Effector memory CD8-positive, alpha-beta T cell (primary cell): ENCODE results near the gene DIP2B.

Experiments
- ATAC-seq: fragments of 150-1000 bp; cut with Tn5 transposase; replicated peaks from 2 replicates; pipeline ENCODE4 v1.10.0; 2021; ENCODE audit warnings: mild to moderate bottlenecking, moderate library complexity
- DNase-seq, 3 experiments: peaks; one replicate each; pipeline ENCODE4 v3.0.0; 2021
- H3K27ac Mint-ChIP-seq, 2 donors: one replicate each; pipeline ENCODE4 v1.8.0; 2022; ENCODE audit warnings: mild to moderate bottlenecking in 2 of 2, mixed read lengths in 2 of 2, moderate library complexity in 2 of 2
- H3K27me3 Mint-ChIP-seq, 2 donors: one replicate each; pipeline ENCODE4 v1.8.0; 2022; ENCODE audit warnings: mixed read lengths in 2 of 2
- H3K36me3 Mint-ChIP-seq: one replicate; pipeline ENCODE4 v1.8.0; 2022; ENCODE audit warnings: mild to moderate bottlenecking, moderate library complexity, mixed read lengths; ENCODE audit not compliant: insufficient read depth
- H3K4me1 Mint-ChIP-seq, 2 donors: one replicate each; pipeline ENCODE4 v1.8.0; 2022; ENCODE audit warnings: low read depth in 2 of 2, mixed read lengths in 2 of 2
- H3K4me3 Mint-ChIP-seq, 2 donors: one replicate each; pipeline ENCODE4 v1.8.0; 2022; ENCODE audit warnings: mild to moderate bottlenecking in 2 of 2, mixed read lengths in 2 of 2, moderate library complexity in 2 of 2
- H3K9me3 Mint-ChIP-seq, 2 donors: one replicate each; pipeline ENCODE4 v1.8.0; 2022; ENCODE audit warnings: mixed read lengths in 2 of 2

The DIP2B gene

GRCh38 chr12:50725011-50725942 is 220.5 kb downstream of the DIP2B start:
- H3K4me1 Mint-ChIP-seq = no peaks in the 10 kb centered on the region
- ATAC-seq (no peak), DNase-seq (no peak)
- no peak overlapping the region for H3K27ac Mint-ChIP-seq
- no peaks in the 10 kb centered on the region for H3K27me3 Mint-ChIP-seq
- H3K9me3 Mint-ChIP-seq = no peaks in the 10 kb centered on the region
- no peak overlapping the region for H3K4me3 Mint-ChIP-seq
- H3K36me3 Mint-ChIP-seq = peaks cover 45% of the 10 kb centered on the region

GRCh38 chr12:50727466-50727865 is 222.7 kb downstream of the DIP2B start:
- Mint-ChIP-seq H3K27ac (no peak overlapping the region), H3K4me1 (no peaks in the 10 kb centered on the region), H3K36me3 (peaks cover 45% of the 10 kb centered on the region), H3K9me3 (no peaks in the 10 kb centered on the region), H3K4me3 (no peak overlapping the region), H3K27me3 (no peaks in the 10 kb centered on the region)
- ATAC-seq (no peak), DNase-seq (no peak)

GRCh38 chr12:50728417-50728816 is 223.6 kb downstream of the DIP2B start:
- Mint-ChIP-seq H3K4me3 (no peak overlapping the region), H3K27me3 (no peaks in the 10 kb centered on the region), H3K4me1 (no peaks in the 10 kb centered on the region), H3K27ac (no peak overlapping the region), H3K36me3 (peaks cover 46% of the 10 kb centered on the region), H3K9me3 (no peaks in the 10 kb centered on the region)
- DNase-seq (no peak), ATAC-seq (no peak)

- DNase-seq (no peak), ATAC-seq (no peak)
- Mint-ChIP-seq H3K27me3 (no peaks in the 10 kb centered on the region), H3K4me3 (no peak overlapping the region), H3K36me3 (peaks cover 42% of the 10 kb centered on the region), H3K4me1 (no peaks in the 10 kb centered on the region), H3K9me3 (no peaks in the 10 kb centered on the region), H3K27ac (no peak overlapping the region)
Observed at GRCh38 chr12:50728841-50729240, 224.1 kb downstream of the DIP2B start.

- Mint-ChIP-seq H3K4me1 (no peaks in the 10 kb centered on the region), H3K9me3 (no peaks in the 10 kb centered on the region), H3K36me3 (peaks cover 41% of the 10 kb centered on the region), H3K4me3 (no peak overlapping the region), H3K27me3 (no peaks in the 10 kb centered on the region), H3K27ac (peak overlapping the region in 1 of 2 donors; percentile 59)
- ATAC-seq (no peak), DNase-seq (no peak)
Observed at GRCh38 chr12:50732591-50732990, 227.8 kb downstream of the DIP2B start.

- H3K4me3 Mint-ChIP-seq = no peak overlapping the region
- no peak overlapping the region for H3K27ac Mint-ChIP-seq
- no peaks in the 10 kb centered on the region for H3K27me3 Mint-ChIP-seq
- no peak for DNase-seq
- no peak for ATAC-seq
- no peaks in the 10 kb centered on the region for H3K9me3 Mint-ChIP-seq
- peaks cover 41% of the 10 kb centered on the region for H3K36me3 Mint-ChIP-seq
- H3K4me1 Mint-ChIP-seq = no peaks in the 10 kb centered on the region
Observed at GRCh38 chr12:50733706-50734105, 228.9 kb downstream of the DIP2B start.

GRCh38 chr12:50734409-50735263 is 229.9 kb downstream of the DIP2B start:
- no peak for ATAC-seq
- Mint-ChIP-seq H3K4me3 (no peak overlapping the region), H3K27ac (no peak overlapping the region), H3K27me3 (no peaks in the 10 kb centered on the region), H3K36me3 (peaks cover 46% of the 10 kb centered on the region), H3K9me3 (no peaks in the 10 kb centered on the region), H3K4me1 (no peaks in the 10 kb centered on the region)
- DNase-seq = peak in 1 of 3 experiments; percentile 6

- no peaks in the 10 kb centered on the region for H3K9me3 Mint-ChIP-seq
- no peak overlapping the region for H3K27ac Mint-ChIP-seq
- H3K27me3 Mint-ChIP-seq = no peaks in the 10 kb centered on the region
- DNase-seq = no peak
- no peak for ATAC-seq
- H3K4me1 Mint-ChIP-seq = no peaks in the 10 kb centered on the region
- no peak overlapping the region for H3K4me3 Mint-ChIP-seq
- peaks cover 68% of the 10 kb centered on the region for H3K36me3 Mint-ChIP-seq
Observed at GRCh38 chr12:50739611-50740010, 234.8 kb downstream of the DIP2B start.

- Mint-ChIP-seq H3K27ac (no peak overlapping the region), H3K27me3 (no peaks in the 10 kb centered on the region), H3K4me1 (no peaks in the 10 kb centered on the region), H3K36me3 (peaks cover 71% of the 10 kb centered on the region), H3K9me3 (no peaks in the 10 kb centered on the region), H3K4me3 (no peak overlapping the region)
- no peak for ATAC-seq
- DNase-seq = no peak
Observed at GRCh38 chr12:50740307-50740706, 235.5 kb downstream of the DIP2B start.

- no peaks in the 10 kb centered on the region for H3K4me1 Mint-ChIP-seq
- H3K4me3 Mint-ChIP-seq = no peak overlapping the region
- peaks cover 64% of the 10 kb centered on the region for H3K36me3 Mint-ChIP-seq
- no peaks in the 10 kb centered on the region for H3K27me3 Mint-ChIP-seq
- ATAC-seq (no peak), DNase-seq (no peak)
- H3K9me3 Mint-ChIP-seq = no peaks in the 10 kb centered on the region
- no peak overlapping the region for H3K27ac Mint-ChIP-seq
Observed at GRCh38 chr12:50742776-50743175, 238.0 kb downstream of the DIP2B start.

GRCh38 chr12:50745861-50746260 is 241.1 kb downstream of the DIP2B start:
- DNase-seq = no peak
- Mint-ChIP-seq H3K27ac (no peak overlapping the region), H3K36me3 (peaks cover 41% of the 10 kb centered on the region), H3K9me3 (no peaks in the 10 kb centered on the region), H3K4me1 (no peaks in the 10 kb centered on the region), H3K27me3 (no peaks in the 10 kb centered on the region), H3K4me3 (no peak overlapping the region)
- no peak for ATAC-seq

GRCh38 chr12:50746431-50746830 is 241.6 kb downstream of the DIP2B start:
- H3K27me3 Mint-ChIP-seq = no peaks in the 10 kb centered on the region
- no peak for ATAC-seq
- DNase-seq = no peak
- peaks cover 36% of the 10 kb centered on the region for H3K36me3 Mint-ChIP-seq
- no peaks in the 10 kb centered on the region for H3K9me3 Mint-ChIP-seq
- H3K4me1 Mint-ChIP-seq = no peaks in the 10 kb centered on the region
- H3K4me3 Mint-ChIP-seq = no peak overlapping the region
- H3K27ac Mint-ChIP-seq = no peak overlapping the region

GRCh38 chr12:50747817-50748216 is 243.0 kb downstream of the DIP2B start:
- Mint-ChIP-seq H3K27me3 (no peaks in the 10 kb centered on the region), H3K27ac (no peak overlapping the region), H3K36me3 (peaks cover 22% of the 10 kb centered on the region), H3K4me3 (no peak overlapping the region), H3K4me1 (no peaks in the 10 kb centered on the region), H3K9me3 (no peaks in the 10 kb centered on the region)
- ATAC-seq (no peak), DNase-seq (no peak)

GRCh38 chr12:50749459-50749882 is 244.7 kb downstream of the DIP2B start:
- Mint-ChIP-seq H3K27ac (no peak overlapping the region), H3K36me3 (peaks cover 9% of the 10 kb centered on the region), H3K9me3 (no peaks in the 10 kb centered on the region), H3K27me3 (no peaks in the 10 kb centered on the region), H3K4me1 (no peaks in the 10 kb centered on the region), H3K4me3 (no peak overlapping the region)
- DNase-seq = no peak
- no peak for ATAC-seq
